DND-41 (cell line): ENCODE data around the gene SAT2.

ENCODE experiments used
- ATAC-seq: fragments of 200-7000 bp; cut with Tn5 transposase; 3 replicates; pipeline ENCODE4 v1.9.1; 2021; ENCODE audit warnings: low read depth; ENCODE audit not compliant: insufficient read depth
- DNase-seq: peaks from one replicate; pipeline ENCODE4 v3.0.0-alpha.2; 2020
- H2AFZ ChIP-seq: 2 replicates; pipeline ENCODE4 v1.6.0; 2012; ENCODE audit warnings: low read depth, low read length
- H3K27ac ChIP-seq: 2 replicates; pipeline ENCODE4 v1.5.1; 2012; ENCODE audit warnings: low read length, inconsistent platforms
- H3K27me3 ChIP-seq: fragments of 200-600 bp; sonication (generic); 2 replicates; pipeline ENCODE4 v1.6.0; 2012; ENCODE audit warnings: low read length, mild to moderate bottlenecking, inconsistent platforms; ENCODE audit not compliant: insufficient read depth, poor library complexity
- H3K36me3 ChIP-seq: 2 replicates; pipeline ENCODE4 v1.5.1; 2012; ENCODE audit warnings: low read length, inconsistent platforms; ENCODE audit not compliant: insufficient read depth
- H3K4me1 ChIP-seq: 2 replicates; pipeline ENCODE4 v1.5.1; 2012; ENCODE audit warnings: mild to moderate bottlenecking, low read length; ENCODE audit not compliant: insufficient read depth
- H3K4me2 ChIP-seq: 2 replicates; pipeline ENCODE4 v1.6.0; 2012; ENCODE audit warnings: mild to moderate bottlenecking, moderate library complexity, low read length, inconsistent platforms; ENCODE audit not compliant: insufficient read depth
- H3K4me3 ChIP-seq, 2 experiments: fragments of 200-600 bp in 1 of 2; shearing (Covaris generic) in 1 of 2; 2 replicates each; pipeline ENCODE4 v1.5.1; 2012 to 2016; ENCODE audit warnings: inconsistent platforms in 2 of 2, low read length in 2 of 2, mild to moderate bottlenecking in 2 of 2, low read depth in 1 of 2, moderate library complexity in 1 of 2
- H3K79me2 ChIP-seq: 2 replicates; pipeline ENCODE4 v1.6.0; 2012; ENCODE audit warnings: low read length, inconsistent platforms; ENCODE audit not compliant: insufficient read depth
- H3K9ac ChIP-seq: 2 replicates; pipeline ENCODE4 v1.6.0; 2012; ENCODE audit warnings: low read depth, mild to moderate bottlenecking, inconsistent platforms, low read length, moderate library complexity
- H3K9me3 ChIP-seq: 2 replicates; pipeline ENCODE4 v1.5.1; 2012; ENCODE audit warnings: low read length, moderate library complexity, mild to moderate bottlenecking, inconsistent platforms; ENCODE audit not compliant: insufficient read depth, severe bottlenecking
- H4K20me1 ChIP-seq: 2 replicates; pipeline ENCODE4 v1.6.0; 2012; ENCODE audit warnings: low read length; ENCODE audit not compliant: insufficient read depth
- EZH2 ChIP-seq: IDR thresholded peaks from 3 replicates; pipeline ENCODE4 v1.6.1; 2012; ENCODE audit warnings: borderline replicate concordance, low read depth, mild to moderate bottlenecking, moderate library complexity, low read length, inconsistent platforms; ENCODE audit not compliant: severe bottlenecking
- TF ChIP-seq, protein P1 (sequence below): IDR thresholded peaks from 2 replicates; pipeline ENCODE4 v1.5.1; 2012; ENCODE audit warnings: borderline replicate concordance, low read length, moderate library complexity, mild to moderate bottlenecking; ENCODE audit not compliant: poor library complexity, severe bottlenecking; ENCODE audit errors: extremely low read depth

The SAT2 gene

DNA sequence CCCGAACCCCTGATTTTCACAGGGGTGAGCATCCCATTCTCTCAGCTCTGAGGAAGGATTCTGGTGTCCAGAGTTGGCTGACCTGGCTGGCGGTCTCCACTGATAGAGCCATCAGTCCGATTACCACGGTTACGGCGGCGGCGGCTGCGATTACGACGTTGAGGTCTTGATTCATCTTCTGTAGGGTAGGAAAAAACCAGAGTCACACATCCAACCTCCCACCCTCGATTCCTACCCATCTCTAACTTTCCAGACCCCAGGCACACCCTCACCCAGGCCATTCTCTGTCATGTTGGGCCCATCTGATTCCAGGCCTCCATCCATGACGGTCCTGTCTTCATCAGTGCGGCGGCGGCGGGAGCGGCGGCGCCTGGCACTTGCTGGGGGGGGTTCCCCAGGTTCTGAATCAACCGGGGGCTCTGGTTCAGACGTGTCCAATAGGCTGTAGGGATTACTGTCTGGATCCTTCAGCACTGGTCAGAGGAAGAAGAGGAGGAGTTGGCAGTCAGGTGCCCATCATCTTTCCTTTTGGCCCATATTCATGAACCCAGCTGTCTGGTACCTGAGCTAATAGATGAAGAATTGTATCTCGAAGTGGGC lies 35.1 kb downstream of the SAT2 start:
- Histone ChIP-seq H3K4me1 (no peaks in the 10 kb centered on the region), H3K4me3 (no peak overlapping the region), H3K27me3 (no peaks in the 10 kb centered on the region), H3K9ac (no peak overlapping the region), H3K4me2 (no peak overlapping the region), H2AFZ (no peak overlapping the region), H4K20me1 (0 out of 2 replicates have a peak, but pooled peaks cover 3% of the 10 kb centered on the region), H3K79me2 (0 out of 2 replicates have a peak, but pooled peaks cover 1% of the 10 kb centered on the region), H3K36me3 (peaks cover 97% of the 10 kb centered on the region), H3K9me3 (no peaks in the 10 kb centered on the region), H3K27ac (no peak overlapping the region)
- TF ChIP-seq EZH2, result no peak
- TF ChIP-seq, protein P1, sequence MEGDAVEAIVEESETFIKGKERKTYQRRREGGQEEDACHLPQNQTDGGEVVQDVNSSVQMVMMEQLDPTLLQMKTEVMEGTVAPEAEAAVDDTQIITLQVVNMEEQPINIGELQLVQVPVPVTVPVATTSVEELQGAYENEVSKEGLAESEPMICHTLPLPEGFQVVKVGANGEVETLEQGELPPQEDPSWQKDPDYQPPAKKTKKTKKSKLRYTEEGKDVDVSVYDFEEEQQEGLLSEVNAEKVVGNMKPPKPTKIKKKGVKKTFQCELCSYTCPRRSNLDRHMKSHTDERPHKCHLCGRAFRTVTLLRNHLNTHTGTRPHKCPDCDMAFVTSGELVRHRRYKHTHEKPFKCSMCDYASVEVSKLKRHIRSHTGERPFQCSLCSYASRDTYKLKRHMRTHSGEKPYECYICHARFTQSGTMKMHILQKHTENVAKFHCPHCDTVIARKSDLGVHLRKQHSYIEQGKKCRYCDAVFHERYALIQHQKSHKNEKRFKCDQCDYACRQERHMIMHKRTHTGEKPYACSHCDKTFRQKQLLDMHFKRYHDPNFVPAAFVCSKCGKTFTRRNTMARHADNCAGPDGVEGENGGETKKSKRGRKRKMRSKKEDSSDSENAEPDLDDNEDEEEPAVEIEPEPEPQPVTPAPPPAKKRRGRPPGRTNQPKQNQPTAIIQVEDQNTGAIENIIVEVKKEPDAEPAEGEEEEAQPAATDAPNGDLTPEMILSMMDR, result no peak
- DNase-seq (no peak), ATAC-seq (no peak)

DNA sequence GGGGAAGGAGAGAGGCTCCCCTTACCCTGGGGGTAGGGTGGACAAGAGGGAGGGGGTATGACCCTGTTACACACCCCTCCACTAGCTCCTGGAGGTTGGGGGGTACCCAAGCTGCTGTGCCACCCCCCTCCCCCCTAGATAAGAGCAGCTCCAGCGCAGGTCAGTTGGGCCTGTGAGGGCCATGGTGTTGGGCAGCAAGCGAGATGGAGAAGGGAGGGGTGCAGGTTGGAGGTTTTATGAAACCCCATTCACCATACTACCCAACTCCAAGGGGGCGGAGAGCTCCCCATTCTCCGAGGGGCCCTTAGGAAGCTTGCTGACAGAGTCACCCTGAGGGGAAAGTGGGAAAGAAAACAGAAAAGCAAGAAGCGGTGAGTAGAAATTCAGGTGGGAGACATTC lies 36.0 kb downstream of the SAT2 start:
- Histone ChIP-seq H3K4me3 (no peak overlapping the region), H3K4me2 (no peak overlapping the region), H4K20me1 (0 out of 2 replicates have a peak, but pooled peaks cover 3% of the 10 kb centered on the region), H3K9me3 (no peaks in the 10 kb centered on the region), H2AFZ (no peak overlapping the region), H3K27ac (no peak overlapping the region), H3K79me2 (peaks cover 3% of the 10 kb centered on the region; the same call in 1 of the 2 replicates), H3K9ac (no peak overlapping the region), H3K36me3 (peaks cover 97% of the 10 kb centered on the region), H3K4me1 (no peaks in the 10 kb centered on the region), H3K27me3 (no peaks in the 10 kb centered on the region)
- no peak for ATAC-seq
- DNase-seq, result no peak
- TF ChIP-seq EZH2, result no peak
- TF ChIP-seq, protein P1, result no peak

DNA sequence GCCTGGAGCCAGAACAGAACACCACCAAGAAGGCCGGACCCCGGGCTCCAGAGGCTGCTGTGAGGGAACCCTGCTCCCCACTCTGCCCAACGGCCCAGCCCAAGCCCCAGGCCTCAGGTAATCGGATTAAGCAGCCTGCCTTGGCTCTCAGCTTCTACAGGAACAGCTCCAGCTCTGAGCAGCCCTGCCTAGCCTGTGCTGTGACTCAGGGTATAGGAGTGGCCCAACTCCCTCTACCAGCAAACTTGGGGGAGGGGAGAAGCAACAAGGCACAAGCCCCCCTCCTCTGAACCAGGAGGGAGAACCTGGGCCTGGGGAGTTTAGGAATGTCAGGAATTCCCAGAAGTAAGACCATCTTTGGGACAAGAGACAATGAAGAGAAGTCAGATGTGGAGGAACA lies 36.9 kb downstream of the SAT2 start:
- Histone ChIP-seq H3K79me2 (peaks cover 9% of the 10 kb centered on the region), H3K27ac (no peak overlapping the region), H3K4me2 (no peak overlapping the region), H3K27me3 (no peaks in the 10 kb centered on the region), H3K9me3 (no peaks in the 10 kb centered on the region), H2AFZ (no peak overlapping the region), H3K36me3 (peaks cover 95% of the 10 kb centered on the region), H3K4me3 (no peak overlapping the region), H3K4me1 (peaks cover 2% of the 10 kb centered on the region), H3K9ac (no peak overlapping the region), H4K20me1 (0 out of 2 replicates have a peak, but pooled peaks cover 3% of the 10 kb centered on the region)
- DNase-seq (no peak), ATAC-seq (0 out of 3 replicates have a peak, but pooled peaks have one; percentile 20)
- no peak for TF ChIP-seq EZH2
- TF ChIP-seq, protein P1, result no peak
